ENCODE measurements around the gene RNFT2.
"Not testable (repeated sequence)": the region's sequence is repeated elsewhere in the genome, so short reads cannot be mapped to it uniquely, and the experiment has no call there.

The RNFT2 gene

GRCh38 chr12:116710370-116711150 lies 27.6 kb upstream of the RNFT2 start:
- DNase-seq (ENCODE audit: low read depth), result no peak

- no peak for DNase-seq (ENCODE audit: low read depth)
Observed at GRCh38 chr12:116712458-116713303, 25.4 kb upstream of the RNFT2 start.

- DNase-seq (ENCODE audit: low read depth), result no peak
Observed at GRCh38 chr12:116713527-116713926, 24.6 kb upstream of the RNFT2 start.

- no peak for DNase-seq (ENCODE audit: low read depth)
Observed at GRCh38 chr12:116714175-116714574, 23.9 kb upstream of the RNFT2 start.

GRCh38 chr12:116717466-116718437 lies 20.4 kb upstream of the RNFT2 start:
- peak; percentile 31 for DNase-seq (ENCODE audit: low read depth)

GRCh38 chr12:116718655-116719454 lies 19.3 kb upstream of the RNFT2 start:
- DNase-seq (ENCODE audit: low read depth), result peak; percentile 68

GRCh38 chr12:116719731-116720528 lies 18.2 kb upstream of the RNFT2 start:
- no peak for DNase-seq (ENCODE audit: low read depth)

- no peak for DNase-seq (ENCODE audit: low read depth)
Observed at GRCh38 chr12:116722245-116722644, 15.9 kb upstream of the RNFT2 start.

GRCh38 chr12:116726694-116727093 lies 11.4 kb upstream of the RNFT2 start:
- no peak for DNase-seq (ENCODE audit: low read depth)

GRCh38 chr12:116727261-116727660 lies 10.9 kb upstream of the RNFT2 start:
- DNase-seq (ENCODE audit: low read depth), result no peak

- no peak for DNase-seq (ENCODE audit: low read depth)
Observed at GRCh38 chr12:116727891-116728290, 10.2 kb upstream of the RNFT2 start.

- DNase-seq (ENCODE audit: low read depth), result no peak
Observed at GRCh38 chr12:116731801-116732200, 6.3 kb upstream of the RNFT2 start.

- no peak for DNase-seq (ENCODE audit: low read depth)
Observed at GRCh38 chr12:116734156-116734768, 3.9 kb upstream of the RNFT2 start.

GRCh38 chr12:116735084-116735483 lies 3.0 kb upstream of the RNFT2 start:
- DNase-seq (ENCODE audit: low read depth), result no peak

- no peak for DNase-seq (ENCODE audit: low read depth)
Observed at GRCh38 chr12:116735951-116736599, 2.0 kb upstream of the RNFT2 start.

- DNase-seq (ENCODE audit: low read depth), result no peak
Observed at GRCh38 chr12:116736962-116737773, 947 bp upstream of the RNFT2 start.

- no peak for DNase-seq (ENCODE audit: low read depth)
Observed at GRCh38 chr12:116739381-116739887, 1.3 kb downstream of the RNFT2 start.

GRCh38 chr12:116742787-116743186 lies 4.7 kb downstream of the RNFT2 start:
- not testable (repeated sequence) for DNase-seq (ENCODE audit: low read depth)

Measured in iris pigment epithelial cell (primary cell).